C4-2B (cell line): ENCODE results near the gene CHKB.

Experiments used
- CTCF ChIP-seq: fragments of 450-650 bp; conservative IDR thresholded peaks from 2 replicates; pipeline ENCODE4 v1.5.1; 2017; ENCODE audit warnings: mild to moderate bottlenecking
- ZFX ChIP-seq: fragments of 450-650 bp; IDR thresholded peaks from 2 replicates; pipeline ENCODE4 v1.6.1; 2017

GRCh38 chr22:50627642-50628542, 45.2 kb upstream of the CHKB start, which contains the start of gene ARSA:
- peak; percentile 79 for TF ChIP-seq CTCF
- TF ChIP-seq ZFX: 0 out of 2 replicates have a peak, but pooled peaks have one; percentile 28
